CD4-positive, alpha-beta T cell treated with Interleukin-6 at 100 ng/mL for 8 hours (primary cell): ENCODE measurements around the gene PPP3R1.
A peak's percentile ranks its signal among the peaks of the same experiment; 100 is the strongest.

ENCODE experiments used
- DNase-seq: peaks from one replicate; pipeline ENCODE4 v3.0.0-alpha.2; 2020; ENCODE audit warnings: mixed read lengths, low spot score

PPP3R1 gene

GRCh38 chr2:68231061-68231372, 21.3 kb downstream of the PPP3R1 start:
- DNase-seq, result no peak

GRCh38 chr2:68230241-68231060, 21.9 kb downstream of the PPP3R1 start:
- no peak for DNase-seq

GRCh38 chr2:68226794-68227193, 25.5 kb downstream of the PPP3R1 start:
- DNase-seq, result no peak

GRCh38 chr2:68225119-68225632, 27.2 kb downstream of the PPP3R1 start:
- peak; percentile 32 for DNase-seq

- no peak for DNase-seq
Observed at GRCh38 chr2:68223419-68223818, 28.9 kb downstream of the PPP3R1 start.

GRCh38 chr2:68222287-68222686, 30.0 kb downstream of the PPP3R1 start:
- DNase-seq, result no peak

GRCh38 chr2:68218343-68218901, 33.9 kb downstream of the PPP3R1 start:
- no peak for DNase-seq

GRCh38 chr2:68217729-68218128, 34.6 kb downstream of the PPP3R1 start:
- DNase-seq, result no peak

GRCh38 chr2:68216454-68217310, 35.6 kb downstream of the PPP3R1 start:
- DNase-seq, result no peak

- no peak for DNase-seq
Observed at GRCh38 chr2:68214381-68214780, 38.0 kb downstream of the PPP3R1 start.

GRCh38 chr2:68206793-68207192, 45.5 kb downstream of the PPP3R1 start:
- DNase-seq, result no peak

GRCh38 chr2:68203587-68203986, 48.7 kb downstream of the PPP3R1 start:
- no peak for DNase-seq

- DNase-seq, result no peak
Observed at GRCh38 chr2:68200157-68200787, 52.1 kb downstream of the PPP3R1 start.

GRCh38 chr2:68196120-68196716, 56.1 kb downstream of the PPP3R1 start:
- DNase-seq, result peak; percentile 62

- DNase-seq, result no peak
Observed at GRCh38 chr2:68195096-68195495, 57.2 kb downstream of the PPP3R1 start.

- DNase-seq, result no peak
Observed at GRCh38 chr2:68193787-68194372, 58.5 kb downstream of the PPP3R1 start.

GRCh38 chr2:68193144-68193543, 59.2 kb downstream of the PPP3R1 start:
- DNase-seq, result no peak

- DNase-seq, result no peak
Observed at GRCh38 chr2:68190991-68191731, 61.2 kb downstream of the PPP3R1 start.

GRCh38 chr2:68189991-68190784, 62.1 kb downstream of the PPP3R1 start:
- DNase-seq, result no peak

- no peak for DNase-seq
Observed at GRCh38 chr2:68188831-68189230, 63.5 kb downstream of the PPP3R1 start.
